GM19372 (cell line): Measurements from ENCODE around the gene ETS1.

Experiments used
- ATAC-seq: cut with Tn5 transposase; IDR thresholded peaks from one replicate; pipeline ENCODE4 v1.9.1; 2021; ENCODE audit warnings: mild to moderate bottlenecking, low read depth, moderate library complexity; ENCODE audit not compliant: unreplicated experiment

The ETS1 gene

GRCh38 chr11:128506999-128507611, 80.3 kb downstream of the ETS1 start:
- ATAC-seq, result no peak

- no peak for ATAC-seq
These were observed 81.0 kb downstream of the ETS1 start for GRCh38 chr11:128506356-128506755.

DNA sequence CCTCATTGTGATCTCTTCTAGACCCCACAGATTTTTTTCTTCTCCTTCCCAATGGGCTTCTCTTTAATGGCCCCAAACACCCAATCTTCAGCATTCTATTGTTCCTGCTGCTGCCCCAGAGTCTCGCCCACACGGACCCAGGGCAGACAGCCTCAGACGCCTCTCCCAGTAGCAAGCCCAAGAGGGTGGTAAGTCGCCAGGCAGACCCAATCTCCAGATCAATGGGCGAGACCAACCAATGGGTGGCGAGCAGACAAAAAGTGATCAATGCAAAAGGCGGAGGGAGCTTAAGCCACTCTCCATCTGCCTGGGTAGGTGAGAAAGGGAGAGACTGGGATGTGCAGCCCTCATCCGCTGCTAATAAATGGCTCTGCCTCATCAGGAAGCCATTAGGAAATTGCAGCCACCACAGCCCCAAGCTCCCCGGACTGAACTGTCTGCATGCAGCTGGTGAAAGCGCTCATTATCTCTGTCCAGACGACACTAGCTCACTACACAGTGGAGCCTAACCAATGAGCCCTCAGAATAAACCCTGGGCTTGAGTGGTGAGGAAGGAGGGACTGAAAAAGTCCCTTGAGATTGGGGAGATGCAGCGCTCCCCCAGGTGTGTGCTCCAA, 81.8 kb downstream of the ETS1 start:
- ATAC-seq, result no peak

- no peak for ATAC-seq
These were observed 82.9 kb downstream of the ETS1 start for GRCh38 chr11:128504486-128504885.

DNA sequence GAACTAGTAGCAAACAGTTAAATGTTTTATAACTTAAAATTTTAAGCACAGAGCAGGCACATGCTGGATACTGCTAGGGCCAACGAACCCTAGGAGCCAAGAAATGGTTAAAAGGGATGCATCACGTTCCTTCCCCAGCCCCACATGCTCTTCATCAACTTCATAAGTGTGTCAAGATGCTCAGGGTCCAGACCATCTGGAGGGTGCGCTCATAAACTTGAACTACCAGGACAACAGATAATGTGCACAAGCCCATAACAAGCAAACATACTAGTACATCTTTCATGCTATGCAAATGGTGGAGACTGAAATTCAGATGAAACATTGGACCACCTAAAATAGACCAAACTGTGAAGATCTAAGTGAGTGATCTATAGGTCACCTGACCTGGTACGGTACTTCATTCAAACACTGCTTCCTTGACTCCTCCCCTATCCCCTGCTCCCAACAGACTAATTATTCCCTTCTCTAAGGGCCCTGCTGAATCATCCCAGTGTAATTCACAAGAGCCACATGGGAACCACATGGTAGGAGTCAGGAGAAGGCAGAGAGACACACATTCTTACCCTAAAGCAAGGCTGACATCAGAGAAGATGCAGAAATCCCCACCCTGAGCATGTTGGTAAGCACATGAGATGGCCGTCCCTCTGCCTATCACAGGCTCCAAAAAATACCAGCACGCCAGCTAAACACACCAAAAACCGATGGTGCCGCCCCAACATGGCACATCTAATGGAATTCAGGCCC, 83.9 kb downstream of the ETS1 start:
- ATAC-seq, result no peak

GRCh38 chr11:128502726-128503125, 84.6 kb downstream of the ETS1 start:
- no peak for ATAC-seq

DNA sequence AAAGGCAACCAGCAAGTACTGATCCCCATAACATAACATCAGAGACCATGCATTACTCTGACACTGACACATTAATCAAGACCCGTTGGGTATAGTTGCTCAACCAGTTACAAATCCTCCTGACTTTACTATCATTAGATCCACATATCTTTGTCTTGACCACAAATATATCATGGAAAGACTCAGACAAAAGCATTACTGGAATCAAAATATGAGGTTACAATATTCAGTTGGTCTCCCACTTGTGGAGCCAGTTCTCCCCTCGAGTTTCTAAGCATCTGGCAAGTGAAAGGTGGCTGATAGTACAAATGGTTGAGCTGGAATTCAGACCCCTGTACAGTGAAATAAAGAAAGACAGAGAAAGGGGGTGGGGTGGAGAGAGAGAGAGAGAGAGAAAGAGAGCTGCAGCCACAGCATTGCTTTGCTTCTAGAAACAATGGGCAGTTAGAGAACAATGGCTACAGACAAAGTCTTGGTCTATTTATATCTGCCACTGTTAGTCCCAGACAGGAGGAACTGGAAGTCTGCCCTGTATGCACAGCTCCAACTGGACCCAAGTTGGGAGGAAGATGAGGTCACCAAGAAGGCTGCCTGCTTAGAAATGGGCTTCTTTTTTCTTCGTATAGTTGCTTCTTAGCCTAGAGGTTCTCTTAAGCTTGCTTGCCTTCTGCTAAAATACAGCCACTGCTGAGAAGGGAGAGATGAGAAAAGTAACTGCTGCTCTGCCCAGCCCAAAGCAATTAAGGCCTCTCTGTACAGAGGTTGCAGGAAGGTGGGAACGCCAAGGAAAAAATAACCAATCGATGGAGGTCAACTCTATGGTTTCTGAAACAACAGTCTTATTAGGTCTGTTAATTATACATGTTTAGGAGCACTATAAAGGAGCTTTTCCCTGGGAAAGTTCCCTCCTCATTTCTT, 85.5 kb downstream of the ETS1 start:
- no peak for ATAC-seq

- no peak for ATAC-seq
These were observed 86.3 kb downstream of the ETS1 start for GRCh38 chr11:128501008-128501407.

GRCh38 chr11:128500493-128500892, 86.9 kb downstream of the ETS1 start:
- no peak for ATAC-seq

DNA sequence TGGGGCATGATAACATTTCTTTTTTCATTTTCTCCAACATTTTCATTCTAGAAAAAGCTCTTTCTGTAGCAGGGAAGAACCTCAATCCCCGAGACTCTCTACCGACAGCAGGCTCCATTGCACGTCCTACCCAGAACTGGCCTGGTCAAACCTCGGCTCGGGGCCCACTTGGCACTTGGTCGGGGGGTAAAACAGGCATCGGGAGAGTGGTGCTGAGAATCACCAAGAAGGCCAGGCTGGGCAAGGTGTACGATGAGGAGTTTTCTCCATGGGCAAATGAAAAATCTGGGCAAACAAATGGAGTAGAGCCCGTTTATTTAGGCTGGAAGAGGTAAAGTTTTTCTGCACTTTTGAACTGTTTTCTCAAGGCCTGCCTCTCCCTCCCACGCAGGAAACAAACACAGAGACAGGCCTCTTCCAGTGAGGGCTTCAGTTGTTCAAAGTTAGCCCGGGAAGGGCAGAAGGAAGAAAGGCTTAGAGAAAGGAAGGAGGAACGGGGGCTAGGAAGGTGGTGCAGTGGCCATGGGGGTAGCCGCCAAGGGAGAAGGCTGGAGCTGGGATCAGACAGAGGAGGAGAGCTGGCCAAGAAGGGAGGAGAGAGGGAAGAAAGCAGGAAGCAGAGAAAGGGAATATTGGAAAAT, 87.6 kb downstream of the ETS1 start:
- ATAC-seq, result no peak

- no peak for ATAC-seq
These were observed 88.6 kb downstream of the ETS1 start for GRCh38 chr11:128498721-128499245.

DNA sequence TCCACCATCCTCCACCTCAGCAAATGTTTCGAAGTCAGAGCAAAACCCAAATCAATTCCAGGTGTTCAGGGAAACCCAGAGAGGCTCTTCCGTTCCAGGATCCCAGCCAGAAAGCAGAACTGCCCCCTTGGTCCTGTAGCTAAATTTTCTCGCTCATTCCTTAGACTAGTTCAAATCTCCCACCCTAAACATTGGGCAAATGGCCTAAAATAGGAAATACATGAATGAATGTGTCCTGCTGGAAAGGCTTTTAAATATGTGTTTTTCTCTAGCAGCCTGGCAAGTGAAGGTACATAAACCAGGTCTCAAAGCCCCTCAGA, 89.6 kb downstream of the ETS1 start:
- no peak for ATAC-seq

DNA sequence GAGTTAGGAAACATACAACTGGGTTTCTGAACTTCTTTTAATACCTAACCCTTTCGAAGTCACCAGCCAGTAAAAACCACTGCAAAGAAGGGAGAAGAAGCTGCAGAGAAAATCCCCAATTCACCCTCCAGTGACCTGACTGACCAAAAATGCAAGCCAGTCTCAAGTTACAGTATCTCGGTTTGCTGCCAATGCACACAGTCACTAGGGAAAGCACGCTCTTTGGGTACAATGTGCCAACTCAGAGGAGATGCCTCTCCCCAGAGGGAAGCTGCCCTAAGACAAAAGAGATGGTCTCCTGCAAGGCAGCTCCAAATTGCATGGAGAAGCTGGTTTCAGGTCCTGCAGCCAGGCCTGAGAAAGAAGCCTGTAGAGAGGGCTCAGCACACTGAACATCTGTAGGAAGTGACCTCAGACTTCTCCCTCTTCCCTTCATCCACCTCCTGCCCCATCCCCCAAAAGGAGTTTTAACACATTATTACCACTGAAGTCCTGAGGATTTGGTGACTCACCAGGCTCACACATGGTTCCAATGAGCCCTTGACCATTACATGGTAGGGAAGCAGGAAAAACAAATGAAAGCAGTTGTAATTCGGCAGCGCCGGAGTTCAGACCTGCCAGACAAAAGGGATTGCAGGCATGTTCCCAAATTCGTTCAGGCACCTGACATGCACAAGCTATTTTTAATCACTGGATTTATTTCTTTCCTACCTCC, 90.1 kb downstream of the ETS1 start:
- ATAC-seq, result peak; percentile 55

DNA sequence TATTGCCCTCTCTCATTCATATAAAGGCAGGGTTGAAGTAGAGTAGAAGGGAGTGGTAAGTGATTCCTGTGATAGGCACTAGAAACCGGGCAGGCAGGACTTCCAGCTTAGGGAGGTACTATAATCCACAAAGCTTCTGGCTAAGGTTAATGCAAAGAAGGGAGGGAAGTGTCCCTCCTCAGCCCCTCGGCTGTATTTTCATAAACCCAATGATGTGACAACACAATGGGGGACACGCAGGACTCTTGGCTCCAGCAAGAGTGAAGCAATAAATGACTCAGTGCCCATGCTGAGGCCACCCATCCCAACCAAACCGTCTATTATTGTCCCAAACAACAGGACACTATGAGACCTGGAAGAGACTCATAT, 90.7 kb downstream of the ETS1 start:
- ATAC-seq, result peak; percentile 23

DNA sequence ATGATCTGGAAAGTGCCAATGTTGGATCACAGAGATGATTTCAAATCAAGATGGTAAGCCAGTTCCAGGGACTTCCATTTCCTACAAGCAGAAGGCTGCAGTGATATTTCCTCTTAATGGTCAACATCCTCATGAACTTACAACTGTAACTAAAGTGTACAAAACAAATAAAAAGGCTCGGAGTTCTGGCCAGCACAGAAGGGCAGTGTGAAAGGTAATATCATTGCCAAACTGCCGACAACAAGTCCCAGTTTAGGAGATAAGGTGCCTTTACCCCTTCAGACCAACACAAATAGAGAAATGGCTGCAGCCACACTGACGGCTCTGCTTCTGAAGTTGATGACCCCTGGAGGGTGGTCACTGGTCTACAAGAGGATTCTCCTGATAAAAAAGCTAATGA, 91.1 kb downstream of the ETS1 start:
- no peak for ATAC-seq

- no peak for ATAC-seq
These were observed 92.7 kb downstream of the ETS1 start for GRCh38 chr11:128494418-128495332.

- no peak for ATAC-seq
These were observed 93.8 kb downstream of the ETS1 start for GRCh38 chr11:128493570-128493965.

DNA sequence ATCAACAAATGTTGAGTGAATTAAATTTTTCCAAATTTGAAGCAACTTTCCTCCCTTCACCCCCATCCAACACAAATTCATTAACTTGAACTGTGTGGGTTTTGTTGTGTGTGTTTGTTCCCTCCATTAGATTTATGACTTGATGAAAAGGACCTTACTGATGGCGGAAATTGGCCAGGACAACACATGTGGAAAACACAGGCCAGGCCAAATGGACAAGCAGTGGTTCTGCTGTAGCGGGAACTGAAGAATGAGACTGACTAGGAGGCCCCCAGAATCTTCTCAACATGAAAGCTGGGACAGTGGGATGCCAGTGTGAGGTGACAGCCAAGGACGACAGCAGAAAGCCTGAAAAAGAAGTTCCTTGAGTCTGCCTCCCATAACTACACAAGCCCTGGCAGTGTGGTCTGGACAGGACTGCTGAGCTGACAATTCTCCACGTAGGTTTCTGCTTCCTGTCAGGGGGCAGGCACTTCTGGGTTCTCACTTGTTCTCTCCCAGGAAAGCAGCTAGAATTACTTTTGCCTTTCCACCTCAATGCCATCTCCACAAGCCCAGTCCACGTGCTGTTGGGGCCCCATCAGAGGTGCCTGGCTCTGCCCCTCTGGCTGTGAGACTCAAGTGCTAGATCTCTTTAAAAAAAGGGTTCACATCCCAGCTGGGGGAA, 94.3 kb downstream of the ETS1 start:
- no peak for ATAC-seq
